Fibroblast of upper back skin (primary cell): Measurements from ENCODE around the gene KATNA1.
A peak's percentile ranks its signal among the peaks of the same experiment; 100 is the strongest.
"Not testable (repeated sequence)": the region's sequence is repeated elsewhere in the genome, so short reads cannot be mapped to it uniquely, and the experiment has no call there.

ENCODE experiments used
- DNase-seq: peaks from one replicate; pipeline ENCODE4 v3.0.0-alpha.2; 2013

Gene KATNA1

DNA sequence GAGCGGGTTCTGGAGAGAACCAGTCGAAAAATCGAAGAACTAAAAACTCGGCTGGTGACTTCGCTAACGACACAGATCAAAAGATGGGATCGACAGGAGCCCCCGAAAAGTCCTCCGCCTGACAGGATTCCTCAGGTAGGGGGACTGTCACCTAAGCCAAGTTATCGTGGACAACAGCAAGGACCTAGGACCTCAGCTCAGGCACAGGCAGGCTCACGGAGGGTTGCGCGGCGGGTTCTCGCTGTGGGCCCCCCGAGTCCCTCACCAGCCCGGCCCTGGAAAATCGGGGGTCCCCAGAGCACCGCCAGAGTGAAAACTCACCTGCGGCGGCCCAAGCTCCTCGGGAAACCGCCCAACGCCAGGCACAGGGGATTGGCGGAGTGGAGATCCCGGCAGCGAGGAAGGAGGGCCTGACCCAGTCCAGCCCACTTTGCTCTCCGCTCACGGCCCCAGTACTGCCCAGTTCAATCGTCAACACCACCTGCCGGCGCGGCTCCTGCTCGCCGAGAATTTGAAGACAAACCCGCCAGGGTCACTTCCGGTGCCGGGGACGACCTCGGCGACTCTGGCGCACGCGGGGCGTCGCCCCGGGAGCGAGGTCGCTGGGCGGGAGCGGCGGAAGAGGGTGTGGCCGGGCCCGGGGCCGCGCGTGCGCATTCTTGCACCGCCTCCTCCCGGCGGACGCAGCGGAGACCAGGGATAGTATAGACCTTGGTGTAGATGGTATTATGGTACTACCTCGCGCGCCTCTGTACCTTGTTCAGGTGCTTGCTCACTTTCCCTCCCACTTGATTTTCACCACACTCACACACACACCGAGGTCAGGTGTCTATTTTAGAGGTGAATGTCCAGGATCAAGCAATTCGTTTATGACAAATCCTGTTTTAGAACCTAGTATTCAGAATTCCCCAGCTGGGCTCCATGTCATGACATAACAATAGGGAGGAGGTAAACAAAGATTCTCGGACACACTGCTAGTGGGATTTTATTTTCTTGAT, at the start of gene KATNA1:
KATNA1 (minus strand) TSS at position 567 of the 998 bp plus-strand sequence. CDS start 10,167 bp downstream, outside the sequence.
- peak; percentile 72 for DNase-seq

DNA sequence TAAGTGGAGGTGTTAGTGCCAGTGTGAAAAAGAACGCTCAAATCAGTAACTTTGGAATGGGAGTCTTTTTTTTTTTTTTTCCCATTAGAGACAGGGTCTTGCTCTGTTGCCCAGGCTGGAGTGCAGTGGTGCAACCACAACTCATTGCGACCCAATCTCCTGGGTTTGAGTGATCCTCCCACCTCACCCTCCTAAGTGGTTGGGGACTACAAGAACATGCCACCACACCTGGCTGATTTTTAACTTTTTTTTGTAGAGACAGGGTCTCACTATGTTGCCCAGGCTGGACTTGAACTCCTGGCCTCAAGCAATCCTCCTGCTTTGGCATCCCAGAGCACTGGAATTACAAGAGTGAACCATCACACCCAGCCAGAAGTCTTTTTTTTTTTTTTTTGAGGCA, 49.7 kb upstream of the KATNA1 start:
- no peak for DNase-seq

DNA sequence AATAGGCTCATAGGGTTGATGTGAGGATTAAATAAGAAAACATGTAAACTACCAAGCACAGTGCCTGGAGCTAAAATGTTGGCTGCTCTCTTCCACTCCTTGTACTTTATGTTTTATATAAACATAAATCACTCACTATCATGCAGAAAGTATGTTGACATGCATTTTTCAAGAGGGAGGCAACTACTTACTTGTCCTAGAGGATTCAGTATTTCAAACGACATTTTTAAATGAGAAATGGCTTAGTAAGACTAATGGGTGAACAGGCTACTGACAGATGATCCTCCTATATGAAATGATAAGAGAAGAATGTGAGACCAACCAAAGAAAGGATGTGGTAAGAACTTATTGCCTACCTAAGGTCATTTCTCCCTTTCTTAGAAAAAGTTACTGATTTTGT, 48.4 kb upstream of the KATNA1 start:
- peak; percentile 51 for DNase-seq

GRCh38 chr6:149694921-149695320, 46.4 kb upstream of the KATNA1 start:
- no peak for DNase-seq

DNA sequence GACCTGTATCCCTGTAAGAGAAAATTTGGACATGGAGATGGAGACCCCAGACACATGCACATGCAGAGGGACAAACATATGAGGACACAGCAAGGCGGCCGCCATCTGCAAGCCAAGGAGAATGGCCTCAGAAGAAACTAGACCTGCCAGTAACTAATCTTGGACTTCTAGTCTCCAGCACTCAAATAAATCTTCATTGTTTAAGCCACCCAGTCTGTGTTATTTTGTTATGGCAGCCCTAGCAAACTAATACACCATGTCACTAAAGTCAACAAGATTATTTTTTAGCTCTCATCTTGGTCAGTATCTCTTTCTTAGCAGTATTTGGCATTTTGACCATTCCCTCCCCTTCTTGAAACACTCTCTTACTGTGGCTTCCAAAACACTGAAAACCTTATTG, 42.7 kb upstream of the KATNA1 start:
- no peak for DNase-seq

DNA sequence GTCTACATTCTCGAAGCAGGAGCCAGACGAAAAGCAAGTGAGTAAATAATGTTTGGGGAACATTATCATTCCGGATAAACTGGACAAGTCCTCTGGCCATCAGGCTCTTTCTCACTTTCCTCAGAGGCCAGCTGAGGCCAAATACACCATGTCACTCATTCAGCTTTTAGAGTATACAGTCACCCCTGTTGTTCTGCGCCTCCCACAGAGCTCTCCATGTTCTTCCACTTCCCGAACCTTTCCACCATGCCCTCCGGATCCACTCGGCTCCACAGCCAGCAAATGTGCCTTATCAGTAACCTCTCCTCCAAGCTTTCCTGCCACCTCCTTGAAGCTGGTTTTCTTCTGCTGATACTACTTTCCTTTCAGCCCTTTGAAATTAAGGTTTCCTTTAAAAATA, 37.7 kb upstream of the KATNA1 start:
- DNase-seq, result no peak

DNA sequence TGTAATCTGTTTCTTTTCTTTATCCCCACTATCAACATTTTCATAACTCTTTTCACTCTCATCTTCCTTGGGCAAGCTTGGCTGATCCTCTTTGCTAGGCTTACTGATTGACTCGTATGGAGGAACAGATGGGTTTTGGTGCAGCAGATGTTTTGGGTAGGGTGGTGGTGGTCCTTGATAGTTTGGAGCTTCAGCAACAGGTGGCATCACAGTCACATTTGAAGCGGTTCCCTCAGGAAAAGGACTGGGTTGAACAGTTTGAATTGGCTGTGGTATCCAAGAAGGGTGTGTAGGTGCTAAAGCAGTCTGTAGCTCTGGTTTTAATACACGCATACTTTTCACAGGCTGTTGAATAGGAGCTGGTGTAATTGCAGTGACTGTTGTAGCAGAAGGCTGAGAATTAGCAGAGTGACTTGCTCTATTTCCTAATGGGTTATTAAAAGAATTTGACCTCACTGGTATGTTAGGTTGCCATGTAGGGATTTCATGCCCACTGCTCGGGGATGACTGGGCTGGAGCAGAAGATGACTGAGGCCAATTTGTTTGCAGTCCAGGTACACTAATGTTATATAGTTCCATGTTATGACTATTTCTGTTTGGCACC, 34.8 kb upstream of the KATNA1 start:
- DNase-seq, result no peak

GRCh38 chr6:149681845-149682244, 33.3 kb upstream of the KATNA1 start:
- DNase-seq, result not testable (repeated sequence)

GRCh38 chr6:149681209-149681608, 32.7 kb upstream of the KATNA1 start:
- DNase-seq, result no peak

DNA sequence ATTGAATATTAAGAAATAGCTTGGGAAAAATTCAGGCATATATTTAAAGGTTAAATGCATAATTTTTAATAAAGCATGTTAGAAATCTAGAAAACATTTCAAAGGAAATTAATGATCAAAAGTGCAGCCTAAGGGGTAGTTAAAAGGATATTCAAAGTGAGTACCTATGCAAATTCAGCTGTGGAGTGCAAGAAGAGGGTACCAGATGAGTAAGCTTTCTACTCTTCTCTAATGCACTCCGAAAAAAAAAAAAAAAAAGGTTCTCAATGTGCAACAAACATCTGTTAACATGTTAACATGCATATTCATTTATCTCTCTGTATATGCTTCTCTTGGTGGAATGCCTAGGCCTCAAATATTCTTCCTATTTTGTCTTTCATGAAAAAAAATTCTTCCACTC, 32.0 kb upstream of the KATNA1 start:
- no peak for DNase-seq

DNA sequence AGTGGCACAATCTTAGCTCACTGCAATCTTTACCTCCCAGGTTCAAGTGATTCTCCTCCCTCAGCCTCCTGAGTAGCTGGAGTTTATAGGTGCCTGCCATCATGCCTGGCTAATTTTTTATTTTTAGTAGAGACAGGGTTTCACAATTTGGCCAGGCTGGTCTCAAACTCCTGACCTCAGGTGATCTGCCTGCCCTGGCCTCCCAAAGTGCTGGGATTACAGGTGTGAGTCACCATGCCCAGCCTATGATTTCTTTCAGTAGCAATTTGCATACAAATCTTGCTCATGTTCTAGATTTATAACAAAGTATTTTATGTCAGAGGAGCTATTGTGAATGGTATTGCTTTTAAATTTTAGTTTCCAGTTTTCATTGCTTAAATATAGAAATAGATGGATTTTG, 23.8 kb upstream of the KATNA1 start:
- DNase-seq, result not testable (repeated sequence)

DNA sequence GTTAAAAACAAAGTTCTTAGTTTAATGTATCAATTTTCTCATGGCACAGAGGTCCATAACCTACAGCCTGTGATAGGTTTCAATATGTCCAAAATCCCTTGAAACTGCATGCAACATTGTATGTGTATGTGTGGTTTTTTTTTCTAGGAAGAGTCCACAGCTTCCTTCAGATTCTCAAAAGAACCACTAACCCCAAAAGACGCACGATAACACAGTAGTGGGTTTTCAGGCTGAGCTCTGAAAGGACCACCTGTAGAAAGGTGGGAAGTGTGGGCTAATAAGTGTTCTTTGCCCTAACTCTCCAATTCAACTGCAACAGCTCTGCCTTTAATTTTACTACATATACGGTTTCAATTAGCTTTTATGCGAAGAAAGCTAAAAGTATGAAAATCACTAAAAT, 11.5 kb upstream of the KATNA1 start:
- DNase-seq, result no peak

GRCh38 chr6:149657441-149657840, 8.9 kb upstream of the KATNA1 start:
- DNase-seq, result no peak

- DNase-seq, result no peak
These were observed 2.5 kb upstream of the KATNA1 start for GRCh38 chr6:149651056-149651455.

GRCh38 chr6:149646599-149646998, 1.9 kb downstream of the KATNA1 start:
- no peak for DNase-seq

- DNase-seq, result no peak
These were observed 5.5 kb downstream of the KATNA1 start for GRCh38 chr6:149642829-149643580.

DNA sequence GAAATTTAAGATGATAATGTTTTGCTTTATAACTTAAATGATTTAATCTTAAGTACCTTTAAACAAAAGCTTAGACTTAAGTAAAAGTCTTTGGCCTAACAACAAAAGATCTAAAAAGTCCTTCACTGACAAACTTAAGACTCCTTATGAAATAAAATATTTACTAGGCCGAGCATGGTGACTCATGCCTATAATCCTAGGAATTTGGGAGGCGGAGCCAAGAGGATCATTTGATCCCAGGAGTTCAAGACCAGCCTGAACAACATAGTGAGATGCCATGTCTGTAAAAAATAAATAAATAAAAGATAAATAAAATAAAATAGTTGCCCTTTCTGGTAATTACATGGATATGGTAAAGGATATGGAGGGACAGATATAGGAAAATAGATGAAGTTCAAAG, 12.4 kb downstream of the KATNA1 start:
- DNase-seq, result peak; percentile 46

DNA sequence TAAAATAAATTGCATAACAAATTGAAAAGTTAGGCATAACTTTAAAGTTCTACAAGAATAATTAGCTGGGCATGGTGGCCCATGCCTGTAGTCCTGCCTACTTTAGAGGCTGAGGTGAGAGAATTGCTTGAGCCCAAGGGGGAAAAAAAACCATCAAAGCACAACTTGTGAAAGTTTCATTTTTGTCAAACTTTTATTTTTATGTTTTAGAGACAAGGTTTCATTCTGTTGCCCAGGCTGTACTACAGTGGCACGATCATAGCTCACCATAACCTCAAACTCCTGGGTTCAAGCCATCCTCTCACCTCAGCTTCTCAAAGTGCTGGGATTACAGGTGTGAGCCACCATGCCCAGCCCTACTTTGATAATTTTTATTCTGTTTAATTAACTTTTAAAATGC, 14.2 kb downstream of the KATNA1 start:
- DNase-seq, result no peak

DNA sequence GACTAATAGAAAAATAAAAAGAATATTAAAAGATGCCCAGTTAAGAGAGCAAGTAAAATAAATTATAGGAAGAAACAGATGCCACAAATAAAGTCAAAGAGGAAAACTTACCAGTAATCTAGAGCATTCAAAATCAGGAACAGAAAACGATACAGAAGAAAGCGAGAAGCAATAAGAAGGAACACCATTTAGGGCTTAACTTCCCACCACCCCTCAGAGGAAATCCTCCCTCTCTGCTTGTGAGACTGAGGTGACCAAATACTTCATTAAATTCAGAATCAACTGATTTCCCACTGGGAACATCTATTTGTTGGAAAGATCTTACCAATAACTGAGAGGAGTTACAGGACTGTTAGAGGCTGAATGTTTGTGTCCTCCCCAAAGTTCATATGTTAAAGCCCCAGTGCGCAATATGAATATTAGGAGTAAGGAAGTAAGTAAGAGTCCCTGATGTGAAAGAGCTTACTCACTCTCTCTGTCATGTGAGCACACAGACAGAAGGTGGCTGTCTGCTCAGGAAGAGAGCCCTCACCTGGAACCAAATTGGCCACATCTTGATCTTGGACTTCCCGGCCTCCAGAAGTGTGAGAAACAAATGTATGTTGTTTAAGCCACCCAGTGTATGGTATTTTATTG, 19.5 kb downstream of the KATNA1 start:
- DNase-seq, result no peak

DNA sequence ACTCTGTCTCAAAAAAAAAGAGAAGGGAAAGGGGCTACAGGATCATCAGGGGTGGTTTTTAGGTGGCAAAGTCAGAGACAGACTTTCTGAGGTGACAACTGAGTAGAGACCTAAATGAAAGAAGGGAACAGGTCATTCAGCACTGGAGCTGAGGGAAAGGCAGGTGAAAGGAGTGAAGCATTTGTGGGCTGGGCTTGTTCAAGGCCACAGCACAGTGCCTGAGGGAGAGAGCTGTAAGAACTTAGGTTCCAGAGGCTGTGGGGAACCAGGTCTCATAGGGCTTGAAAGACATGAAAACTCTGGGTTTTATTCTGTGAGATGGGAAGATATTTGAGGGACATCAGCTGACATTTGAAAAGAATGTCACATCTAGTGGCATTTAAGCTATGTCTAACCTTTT, 20.8 kb downstream of the KATNA1 start:
- DNase-seq, result no peak

DNA sequence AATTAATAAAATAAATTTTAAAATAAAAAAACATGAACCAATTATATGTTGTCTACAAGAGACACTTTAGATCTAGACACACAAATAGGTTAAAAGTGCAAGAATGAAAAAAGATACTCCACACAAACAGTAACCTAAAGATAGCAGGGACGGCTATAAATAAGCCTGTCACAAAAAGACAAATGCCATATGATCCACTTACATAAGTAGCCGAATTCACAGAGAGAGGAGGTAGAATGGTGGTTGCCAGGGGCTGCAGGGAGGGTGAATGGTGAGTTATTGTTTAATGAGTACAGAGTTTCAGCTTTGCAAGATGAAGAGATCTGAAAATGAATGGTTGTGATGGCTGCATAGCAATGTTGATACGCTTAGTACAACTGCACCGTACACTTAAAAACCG, 32.7 kb downstream of the KATNA1 start:
- DNase-seq, result no peak

DNA sequence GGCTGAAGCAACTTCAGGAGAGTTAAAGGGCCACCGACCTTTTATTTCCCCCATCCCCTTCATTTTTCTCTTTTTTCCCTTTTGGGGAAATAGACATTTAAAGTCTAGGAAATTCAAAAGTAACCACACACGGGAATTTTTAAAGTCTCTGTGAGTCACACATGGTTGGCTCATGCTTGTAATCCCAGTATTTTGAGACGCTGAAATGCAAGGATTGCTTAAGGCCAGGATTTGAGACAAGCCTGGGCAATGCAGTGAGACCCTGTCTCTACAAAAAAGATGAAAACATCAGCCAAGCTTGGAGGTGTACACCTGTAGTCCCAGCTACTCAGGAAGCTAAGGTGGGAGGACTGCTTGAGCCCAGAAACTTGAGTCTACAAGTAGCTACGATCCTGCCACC, 34.2 kb downstream of the KATNA1 start:
- peak; percentile 32 for DNase-seq

GRCh38 chr6:149608381-149608982, 40.0 kb downstream of the KATNA1 start:
- DNase-seq, result no peak
